GM13976 (cell line): ENCODE results near the gene IL24.

Experiments
- DNase-seq: peaks from one replicate; pipeline ENCODE4 v3.0.0; 2012; ENCODE audit warnings: low spot score
- in situ Hi-C: fragments of 300-500 bp; cut with MboI; formaldehyde crosslinking; loops from one replicate; pipeline ENCODE4 v1.12.0; 2022; ENCODE audit warnings: low sequenced_read_pairs, mixed read lengths, inconsistent platforms; ENCODE audit not compliant: unreplicated experiment
- TF ChIP-seq, protein P1 (sequence below): IDR thresholded peaks from 2 replicates; pipeline ENCODE4 v1.5.1; 2012; ENCODE audit warnings: borderline replicate concordance, mild to moderate bottlenecking; ENCODE audit not compliant: insufficient read depth; ENCODE audit errors: extremely low read depth, missing control alignments, control extremely low read depth

The IL24 gene

DNA sequence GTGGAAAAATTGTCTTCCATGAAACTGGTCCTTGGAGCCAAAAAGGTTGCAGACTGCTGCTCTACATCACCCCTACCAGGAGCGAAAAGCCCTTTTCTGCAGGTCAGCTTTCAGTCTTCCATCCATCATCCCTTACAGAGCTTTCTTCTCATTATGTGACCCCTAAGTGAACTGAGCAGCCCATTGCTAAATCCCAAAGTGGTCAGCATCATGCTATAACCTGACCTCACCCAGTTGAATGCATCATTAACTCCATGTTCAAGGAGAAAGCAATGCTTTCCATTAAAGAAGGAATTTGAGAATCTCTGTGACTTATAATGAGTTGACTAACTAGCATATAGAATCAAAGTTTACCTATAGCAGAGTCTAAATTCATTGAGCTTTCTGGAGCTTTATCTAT is 10.4 kb upstream of the IL24 start:
- TF ChIP-seq, protein P1, sequence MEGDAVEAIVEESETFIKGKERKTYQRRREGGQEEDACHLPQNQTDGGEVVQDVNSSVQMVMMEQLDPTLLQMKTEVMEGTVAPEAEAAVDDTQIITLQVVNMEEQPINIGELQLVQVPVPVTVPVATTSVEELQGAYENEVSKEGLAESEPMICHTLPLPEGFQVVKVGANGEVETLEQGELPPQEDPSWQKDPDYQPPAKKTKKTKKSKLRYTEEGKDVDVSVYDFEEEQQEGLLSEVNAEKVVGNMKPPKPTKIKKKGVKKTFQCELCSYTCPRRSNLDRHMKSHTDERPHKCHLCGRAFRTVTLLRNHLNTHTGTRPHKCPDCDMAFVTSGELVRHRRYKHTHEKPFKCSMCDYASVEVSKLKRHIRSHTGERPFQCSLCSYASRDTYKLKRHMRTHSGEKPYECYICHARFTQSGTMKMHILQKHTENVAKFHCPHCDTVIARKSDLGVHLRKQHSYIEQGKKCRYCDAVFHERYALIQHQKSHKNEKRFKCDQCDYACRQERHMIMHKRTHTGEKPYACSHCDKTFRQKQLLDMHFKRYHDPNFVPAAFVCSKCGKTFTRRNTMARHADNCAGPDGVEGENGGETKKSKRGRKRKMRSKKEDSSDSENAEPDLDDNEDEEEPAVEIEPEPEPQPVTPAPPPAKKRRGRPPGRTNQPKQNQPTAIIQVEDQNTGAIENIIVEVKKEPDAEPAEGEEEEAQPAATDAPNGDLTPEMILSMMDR = no peak
- in situ Hi-C loops = no loop called here
- no peak for DNase-seq

DNA sequence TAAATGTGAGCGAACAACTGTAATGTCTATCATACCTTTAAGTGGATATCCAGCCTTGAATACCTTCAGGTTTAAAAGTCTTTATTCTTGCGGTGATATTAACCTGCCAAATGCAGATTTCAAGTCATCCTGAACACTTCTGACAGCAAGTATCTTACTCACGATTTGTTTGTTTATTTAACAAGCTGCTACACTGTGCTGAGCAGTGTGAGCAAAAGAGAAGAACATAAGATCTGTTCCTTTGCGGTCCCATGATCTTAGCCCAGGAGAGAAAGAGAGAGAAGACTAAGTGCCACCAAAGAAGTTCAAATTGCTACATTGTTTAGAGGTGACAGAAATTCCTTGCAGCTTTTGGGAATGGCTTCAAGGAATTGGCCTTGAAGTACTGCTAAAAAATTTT is 9.5 kb upstream of the IL24 start:
- in situ Hi-C loops = no loop called here
- TF ChIP-seq, protein P1 = no peak
- no peak for DNase-seq

DNA sequence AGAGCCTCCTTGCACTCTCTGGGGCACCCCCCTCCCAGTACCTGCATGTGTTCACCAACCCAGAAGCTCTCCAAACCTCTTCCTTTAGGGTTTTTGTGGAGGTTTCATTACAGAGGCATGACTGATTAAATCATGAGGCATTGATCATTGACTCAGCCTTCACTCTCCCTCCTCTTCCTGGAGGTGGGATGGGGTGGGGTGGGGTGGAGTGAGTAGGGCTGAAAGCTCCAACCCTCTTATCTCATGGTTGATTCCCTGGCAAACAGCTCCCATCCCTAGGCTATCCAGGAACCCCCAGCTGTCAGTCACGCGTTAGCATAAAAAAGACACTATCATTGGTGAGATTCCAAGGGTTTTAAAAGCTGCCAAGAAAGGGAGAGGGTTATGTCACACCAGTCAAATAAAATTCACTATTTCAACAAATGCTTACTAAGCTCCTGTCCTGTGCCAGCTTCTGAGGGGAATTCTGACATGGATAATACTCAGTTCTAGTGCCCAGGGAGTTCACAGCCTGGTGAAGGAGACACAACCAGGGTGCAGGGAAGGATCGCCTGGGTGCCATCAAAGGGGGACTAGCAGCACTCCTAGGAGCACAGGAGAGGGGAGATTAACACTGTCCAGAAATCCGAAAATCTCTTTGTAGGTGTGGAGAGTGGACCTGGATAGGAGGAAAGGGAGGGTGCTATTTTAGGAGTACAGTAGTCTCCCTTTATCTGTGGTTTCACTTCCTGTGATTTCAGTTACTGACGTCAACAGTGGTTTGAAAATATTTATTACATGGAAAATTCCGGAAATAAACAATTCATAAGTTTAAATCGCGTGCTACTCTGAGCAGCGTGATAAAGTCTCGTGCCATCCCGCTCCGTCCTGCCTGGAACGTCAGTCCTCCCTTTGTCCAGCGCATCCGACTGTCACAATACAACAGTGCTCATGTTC is 6.8 kb upstream of the IL24 start:
- DNase-seq = no peak
- TF ChIP-seq, protein P1 = no peak
- in situ Hi-C loops = no loop called here

DNA sequence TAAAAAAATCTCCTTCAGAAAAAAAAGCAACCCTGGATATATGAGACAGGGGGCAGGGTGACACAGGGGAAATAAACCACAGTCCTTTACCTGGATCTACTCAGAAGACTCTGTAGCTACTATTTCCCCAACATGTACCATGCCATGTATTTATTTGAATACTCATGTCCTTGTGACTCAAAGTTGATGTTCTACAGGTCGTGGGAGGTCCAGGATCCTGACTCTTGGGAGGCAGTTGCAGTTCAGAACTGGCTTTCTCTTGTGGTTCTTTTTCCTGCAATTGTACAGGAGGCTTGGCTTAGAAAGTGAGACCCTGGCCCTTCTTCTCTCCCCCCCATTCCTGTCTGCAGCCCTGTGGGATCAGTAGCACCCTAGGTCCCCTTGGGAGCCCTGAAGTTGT is 5.8 kb upstream of the IL24 start:
- TF ChIP-seq, protein P1 = no peak
- DNase-seq = no peak
- in situ Hi-C loops = no loop called here

DNA sequence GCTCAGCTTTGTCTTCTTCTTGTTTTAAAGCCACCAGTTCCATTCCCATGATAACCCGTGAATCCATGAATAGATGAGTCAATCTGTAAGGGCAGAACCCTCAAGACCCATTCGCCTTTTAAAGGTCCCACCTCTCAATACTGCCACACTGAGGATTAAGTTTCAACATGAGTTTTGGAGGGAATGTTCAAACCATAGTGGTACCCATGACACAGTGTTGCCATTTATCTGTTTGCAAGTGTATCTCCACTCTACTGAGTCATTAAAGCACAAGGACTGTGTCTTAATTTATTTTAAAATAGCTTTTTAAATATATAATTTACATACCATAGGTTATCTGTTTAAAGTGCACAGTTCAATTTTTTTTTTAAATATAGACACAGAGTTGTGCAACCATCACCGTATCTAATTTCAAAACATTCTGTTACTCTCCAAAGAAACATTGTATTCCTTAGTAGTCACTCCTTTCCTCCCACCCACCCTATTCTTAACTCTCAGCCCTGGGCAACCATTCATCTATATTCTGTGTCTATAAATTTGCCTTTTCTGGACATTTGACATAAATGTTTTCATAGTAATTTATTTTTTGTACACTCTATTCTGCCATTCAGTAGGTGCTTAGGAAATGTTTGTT is 4.8 kb upstream of the IL24 start:
- in situ Hi-C loops = no loop called here
- DNase-seq = no peak
- TF ChIP-seq, protein P1 = no peak

DNA sequence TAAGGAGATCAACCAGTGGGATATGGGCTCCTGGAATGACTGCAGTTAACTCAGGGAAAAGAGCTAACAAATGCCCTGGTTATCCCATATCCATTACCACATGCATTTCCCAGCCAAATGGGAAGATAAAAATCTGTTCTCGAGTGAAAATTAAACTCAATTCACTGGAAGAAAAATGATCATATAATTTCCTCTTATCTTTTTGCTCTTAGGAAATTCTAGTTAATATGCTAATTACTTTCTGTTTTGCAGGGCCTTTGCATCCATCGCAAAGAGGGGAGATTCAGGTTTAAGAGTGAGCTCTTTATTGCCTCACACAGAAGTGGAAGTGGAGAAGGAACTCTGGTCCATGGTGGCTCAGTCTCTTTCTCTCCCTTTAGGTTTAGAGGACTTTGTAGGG is 3.9 kb upstream of the IL24 start:
- in situ Hi-C loops = no loop called here
- DNase-seq = no peak
- TF ChIP-seq, protein P1 = no peak
